Astrocyte of the hippocampus (primary cell): ENCODE results near the gene FYN.

ENCODE experiments used
- DNase-seq: peaks from one replicate; pipeline ENCODE4 v3.0.0; 2011; ENCODE audit warnings: low read depth, low spot score

Gene FYN

DNA sequence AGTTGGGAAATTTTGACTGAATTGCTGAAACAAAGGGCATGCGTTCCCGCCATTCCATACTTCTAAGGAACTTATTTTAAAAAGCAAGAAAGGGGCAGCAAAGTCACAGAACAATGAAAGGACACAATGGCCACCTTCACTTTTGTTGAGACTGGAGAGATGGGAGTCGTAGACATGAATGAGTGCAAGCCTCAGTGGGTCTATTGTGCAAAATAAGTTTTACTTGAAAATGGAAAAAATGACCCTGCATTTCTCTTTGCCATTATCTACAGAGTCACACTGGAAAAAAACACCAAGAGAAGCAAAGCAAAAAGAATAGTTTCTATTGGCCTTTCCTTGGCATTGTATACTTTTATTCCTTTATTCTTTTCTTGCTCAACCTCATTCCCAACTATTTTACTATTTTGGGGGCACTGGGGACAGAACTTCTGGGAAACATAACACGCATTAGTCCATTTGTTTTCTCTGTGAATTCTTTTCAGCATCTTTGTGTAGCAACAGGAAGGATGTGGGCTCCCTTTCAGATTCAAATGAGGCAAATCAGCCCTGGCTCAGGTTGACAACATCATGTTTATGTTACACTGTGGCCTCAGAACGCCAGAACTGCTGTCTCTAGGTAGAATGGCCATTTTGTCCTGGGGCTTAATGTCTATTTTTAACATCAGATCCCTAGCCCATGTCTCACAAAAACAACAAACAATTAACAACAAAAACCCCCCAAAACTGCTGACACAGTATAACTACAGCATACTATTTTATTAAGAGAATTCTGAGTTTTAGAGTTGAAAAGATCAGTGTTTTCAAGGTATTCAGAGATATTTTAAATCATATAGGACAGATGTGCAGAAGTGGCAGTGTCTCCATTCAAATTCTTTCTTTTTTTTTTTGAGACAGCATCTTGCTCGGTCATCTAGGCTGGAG lies 122.2 kb downstream of the FYN start:
- DNase-seq, result peak; percentile 86

DNA sequence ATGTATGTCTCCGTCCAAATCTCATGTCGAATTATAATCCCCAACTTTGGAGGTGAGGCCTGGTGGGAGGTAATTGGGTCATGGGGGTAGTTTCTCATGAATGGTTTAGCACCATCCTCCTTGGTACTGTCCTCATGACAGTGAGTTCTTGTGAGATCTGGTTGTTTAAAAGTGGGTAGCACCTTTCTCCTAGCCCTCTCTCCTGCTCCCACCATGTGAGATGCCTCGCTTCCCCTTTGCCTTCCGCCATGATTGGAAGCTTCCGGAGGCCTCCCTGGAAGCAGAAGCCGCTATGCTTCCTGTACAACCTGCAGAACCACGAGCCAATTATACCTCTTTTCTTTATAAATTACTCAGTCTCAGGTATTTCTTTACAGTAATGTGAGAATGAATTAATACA lies 123.1 kb downstream of the FYN start:
- DNase-seq, result no peak

DNA sequence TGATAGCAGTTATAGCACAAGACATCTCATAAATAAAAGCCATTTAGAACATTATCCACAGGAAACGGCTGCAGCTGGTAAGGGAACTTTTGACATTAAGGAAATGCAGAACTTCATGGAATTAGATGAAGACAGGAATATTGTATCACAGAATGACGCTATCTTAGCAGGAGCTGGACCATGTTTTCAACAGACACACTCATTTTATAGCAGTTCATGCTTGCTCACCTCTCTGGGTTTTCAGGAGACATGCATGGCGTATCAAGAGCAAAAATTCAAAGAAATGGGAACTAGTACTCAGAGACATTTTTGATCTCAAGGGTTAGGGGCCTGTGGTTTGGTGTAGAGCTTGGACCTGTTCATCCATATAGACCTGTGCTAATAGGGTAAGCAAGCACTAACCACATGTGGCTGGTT lies 125.0 kb downstream of the FYN start:
- no peak for DNase-seq

DNA sequence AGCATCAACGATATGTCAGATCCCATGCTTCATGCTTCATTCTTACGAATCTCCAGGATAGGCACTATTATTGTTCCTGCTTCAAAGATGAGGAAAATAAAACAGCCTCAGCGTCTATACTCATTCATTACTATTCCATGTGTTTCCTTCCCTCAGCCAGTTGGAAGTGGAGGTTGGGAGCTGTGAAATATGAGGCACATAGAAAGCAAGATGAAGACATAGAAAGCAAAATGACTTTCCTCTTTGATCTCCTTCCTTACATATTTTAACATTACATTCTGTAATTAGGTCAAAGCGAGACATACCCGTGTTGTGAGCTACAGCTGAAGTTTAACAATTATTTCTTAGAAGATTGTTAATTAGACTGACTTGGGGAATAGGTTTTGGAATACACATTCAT lies 125.4 kb downstream of the FYN start:
- DNase-seq, result no peak

DNA sequence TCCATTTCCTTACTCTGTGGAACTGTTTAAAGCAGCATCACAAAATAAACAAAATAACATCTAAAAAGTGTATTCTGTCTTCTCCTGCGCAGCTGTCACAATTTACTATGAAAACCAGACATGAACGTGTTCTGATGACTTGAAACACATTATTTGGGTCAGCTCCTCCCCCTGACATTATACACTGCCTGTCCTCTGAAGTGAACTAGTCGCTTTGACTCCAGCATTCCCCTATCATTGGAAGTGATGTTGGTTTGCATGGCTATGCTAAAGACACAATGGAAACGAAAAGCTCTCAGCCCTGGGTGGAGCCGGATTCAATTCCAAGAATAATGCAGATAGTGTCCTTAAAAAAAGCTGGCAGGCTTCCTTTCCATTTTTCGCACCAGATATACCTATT lies 125.9 kb downstream of the FYN start:
- DNase-seq, result no peak

DNA sequence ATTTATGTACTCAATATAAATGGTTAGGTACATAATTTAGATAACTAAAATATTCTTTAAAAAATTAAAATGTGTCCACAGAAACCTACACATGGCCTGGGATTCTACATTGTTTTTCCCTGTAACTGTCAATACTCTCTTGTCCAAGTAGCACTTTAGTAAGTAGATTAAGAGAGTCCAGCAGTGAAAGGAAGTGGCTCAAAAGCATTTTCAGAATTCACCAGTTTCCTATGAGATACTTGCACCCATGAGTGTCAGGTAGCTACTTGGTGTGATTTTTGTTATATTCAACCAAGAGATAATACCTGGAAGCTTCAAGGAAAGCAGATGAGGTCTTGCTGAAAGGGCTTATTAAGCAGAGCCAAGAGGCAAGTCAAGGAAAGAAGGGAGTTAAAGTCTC lies 126.3 kb downstream of the FYN start:
- DNase-seq, result no peak

DNA sequence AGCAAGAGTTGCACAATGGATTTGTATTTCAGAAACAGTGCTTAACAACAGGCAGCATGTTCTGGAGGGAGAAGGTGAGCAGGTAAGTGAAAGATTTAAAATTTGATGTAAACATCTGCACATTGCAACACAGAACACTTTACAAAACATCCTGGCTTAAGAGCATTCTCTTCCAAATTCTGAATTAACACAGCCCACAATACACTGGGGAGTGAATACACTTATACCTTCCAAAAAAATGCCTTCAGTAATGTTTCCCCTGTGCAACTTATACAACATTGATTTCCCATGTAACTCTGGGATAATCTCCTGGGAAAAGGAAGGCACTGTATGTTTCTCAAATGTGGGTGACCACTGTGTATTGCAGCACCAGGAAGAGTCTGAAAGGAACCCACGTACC lies 127.6 kb downstream of the FYN start:
- DNase-seq, result no peak

DNA sequence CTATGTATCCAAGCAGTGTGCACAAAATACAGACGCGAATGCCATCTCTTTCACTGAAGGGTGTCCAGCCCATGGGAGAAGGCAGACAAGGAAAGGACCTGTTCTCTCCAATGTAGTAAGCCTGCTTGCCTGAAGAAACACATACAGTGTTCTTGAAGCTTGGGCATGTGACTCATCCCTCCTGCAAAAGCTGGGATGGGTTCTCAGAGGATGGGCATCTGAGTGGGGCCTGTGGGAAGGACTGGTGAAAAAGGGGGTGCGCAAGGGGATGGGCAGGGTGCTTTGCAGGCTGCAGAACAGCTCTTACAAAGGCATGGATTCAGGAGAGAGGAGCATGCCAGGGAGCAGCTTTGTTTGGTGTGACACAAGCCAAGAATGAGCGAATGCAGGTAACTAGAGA lies 128.1 kb downstream of the FYN start:
- DNase-seq, result no peak

DNA sequence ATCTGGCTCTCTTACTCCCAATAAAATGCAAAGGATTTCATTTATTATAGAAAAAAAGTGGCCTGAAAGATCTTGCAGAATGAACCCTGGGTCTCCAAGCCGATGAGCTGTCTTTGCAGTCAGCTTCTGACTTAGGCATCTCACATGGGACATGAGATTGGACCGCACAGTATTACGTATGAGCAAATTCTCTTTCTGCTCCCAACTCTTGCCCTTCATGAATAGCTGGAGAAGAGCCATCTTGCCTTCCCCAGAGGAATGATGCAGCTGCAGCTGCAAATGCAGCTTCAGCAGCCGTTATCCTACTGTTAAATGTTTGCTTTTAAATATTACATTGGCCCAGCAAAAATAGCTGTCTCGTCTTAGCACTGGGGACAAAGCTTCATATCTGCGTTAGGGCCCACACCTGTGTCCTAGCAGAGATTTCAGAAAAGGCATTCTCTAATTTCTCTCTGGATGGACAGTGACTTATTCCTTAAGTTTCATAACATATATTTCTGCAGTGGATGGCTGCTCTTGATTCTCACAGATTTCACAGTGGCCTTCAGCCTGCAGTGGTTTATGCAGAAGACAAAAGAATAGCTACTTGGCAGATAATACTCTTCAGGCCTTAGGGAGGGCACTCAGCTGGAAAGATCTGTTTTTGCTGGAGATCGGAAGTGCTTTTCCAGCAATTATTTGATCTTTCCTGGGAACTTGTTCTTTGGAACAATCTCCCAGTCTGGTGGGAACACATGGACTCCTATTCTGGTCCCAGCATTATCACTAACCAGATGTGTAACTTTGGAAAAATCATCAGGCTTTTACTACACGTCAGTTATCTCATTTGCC lies 129.2 kb downstream of the FYN start:
- DNase-seq, result no peak

DNA sequence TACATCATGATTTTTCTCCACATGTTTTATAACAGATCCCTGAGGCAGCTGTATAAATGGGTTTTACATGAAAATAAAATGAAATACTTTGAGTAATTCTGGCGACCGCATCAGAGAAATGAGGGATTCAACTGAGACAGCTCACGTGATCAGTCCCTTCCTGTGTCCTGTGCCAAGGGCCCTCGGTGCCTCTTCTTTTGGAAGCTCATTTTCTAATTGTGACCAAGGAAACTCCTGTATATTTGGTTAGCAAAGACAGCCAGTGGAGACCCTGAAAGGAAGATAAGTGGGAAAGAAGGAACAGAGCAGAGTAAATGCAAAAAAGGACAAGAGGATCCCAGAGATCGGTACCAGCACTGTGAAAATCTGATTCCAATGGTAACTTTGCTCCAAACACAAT lies 129.9 kb downstream of the FYN start:
- no peak for DNase-seq

DNA sequence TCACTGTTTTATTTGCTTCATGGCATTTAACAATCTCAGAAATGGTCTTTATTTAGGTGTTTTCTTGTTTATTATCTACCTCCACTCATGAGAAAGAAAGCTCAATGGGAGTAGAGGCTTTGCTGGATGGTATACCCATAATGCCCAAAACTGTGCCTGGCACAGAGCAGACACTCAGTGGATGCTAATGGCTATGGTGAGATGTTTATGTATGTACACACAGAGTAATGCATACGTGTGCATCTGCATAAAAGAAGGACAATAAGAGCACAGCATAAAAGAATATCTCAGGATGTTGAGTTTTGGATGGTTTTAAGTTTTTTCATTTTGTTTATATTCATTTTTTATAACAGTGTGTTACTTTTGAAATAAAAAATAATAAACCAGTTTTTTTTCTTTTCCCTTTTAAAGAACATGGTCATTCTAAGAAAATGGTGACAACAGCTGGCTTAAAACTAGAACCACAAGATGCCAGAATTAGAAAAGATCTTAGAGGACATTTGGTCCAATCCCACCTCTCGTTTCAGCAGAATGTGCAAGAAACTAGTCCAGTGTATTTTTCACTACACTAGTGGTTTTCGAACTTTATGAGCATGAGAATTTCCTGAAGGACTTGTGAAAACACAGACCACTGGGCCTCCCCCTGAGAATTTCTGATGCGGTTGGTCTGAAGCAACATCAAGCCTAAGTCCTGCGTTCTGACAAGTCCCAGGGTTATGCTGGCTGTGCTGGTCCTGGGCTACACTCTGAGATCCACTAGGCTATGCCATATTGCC lies 131.9 kb downstream of the FYN start:
- DNase-seq, result no peak

DNA sequence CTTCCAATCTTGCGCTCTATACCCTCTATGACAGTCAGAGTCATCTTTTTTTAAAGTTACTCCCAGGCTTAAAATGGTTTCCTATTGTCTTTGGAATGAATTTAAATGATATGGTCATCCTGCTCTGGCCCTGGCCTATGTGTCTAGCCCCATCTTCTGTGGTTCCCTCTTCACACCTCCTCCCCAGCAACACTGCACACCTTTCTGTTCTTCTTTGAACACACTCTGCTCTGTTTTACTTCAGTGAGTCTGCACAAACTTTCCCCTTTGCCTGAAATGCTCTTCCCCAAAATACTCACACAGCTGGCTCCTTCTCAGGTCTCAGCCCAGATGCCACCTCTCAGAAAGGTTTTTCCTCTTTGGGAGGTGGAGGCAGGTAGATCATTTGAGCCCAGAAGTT lies 132.7 kb downstream of the FYN start:
- DNase-seq, result no peak

DNA sequence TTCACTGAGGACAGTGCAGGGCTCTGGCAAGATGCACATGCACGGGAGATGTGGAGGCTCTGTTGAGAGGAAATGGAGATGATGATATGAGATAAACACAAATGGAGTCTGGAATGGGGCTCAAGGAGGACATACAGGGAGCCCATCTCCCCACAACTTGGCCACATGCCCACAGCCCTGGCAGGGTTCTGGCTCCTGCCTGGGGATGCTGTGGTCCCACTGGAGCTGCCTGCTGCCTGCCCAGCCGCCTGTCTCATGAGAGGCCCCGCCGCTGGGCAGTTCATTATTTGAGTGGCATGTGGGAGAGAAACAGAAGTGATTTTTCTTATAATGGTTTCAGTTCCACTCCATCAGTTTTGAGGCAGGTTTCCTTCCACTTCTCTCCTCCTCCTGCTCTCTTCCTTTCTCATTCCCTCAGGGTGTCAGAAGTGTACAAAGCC lies 134.0 kb downstream of the FYN start:
- DNase-seq, result no peak

DNA sequence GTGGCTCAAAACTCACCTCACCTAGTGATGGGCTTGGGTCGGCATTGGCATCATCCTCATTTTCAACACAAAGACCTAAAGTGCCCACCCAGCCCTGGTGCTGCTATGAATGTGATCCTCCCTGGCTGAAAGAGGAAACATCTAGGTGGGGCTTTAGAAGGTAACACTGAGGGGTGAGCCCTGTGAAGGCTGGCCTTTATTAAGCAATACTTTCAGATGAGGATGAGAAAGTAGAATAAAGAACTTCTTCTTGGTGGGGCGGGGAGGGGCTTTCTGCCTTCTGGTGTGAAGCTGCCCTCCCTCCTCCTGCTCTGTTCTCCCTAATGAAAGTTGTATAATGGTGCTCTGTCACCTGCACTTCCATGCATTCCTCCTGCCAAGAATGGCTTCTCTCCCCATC lies 134.6 kb downstream of the FYN start:
- no peak for DNase-seq

DNA sequence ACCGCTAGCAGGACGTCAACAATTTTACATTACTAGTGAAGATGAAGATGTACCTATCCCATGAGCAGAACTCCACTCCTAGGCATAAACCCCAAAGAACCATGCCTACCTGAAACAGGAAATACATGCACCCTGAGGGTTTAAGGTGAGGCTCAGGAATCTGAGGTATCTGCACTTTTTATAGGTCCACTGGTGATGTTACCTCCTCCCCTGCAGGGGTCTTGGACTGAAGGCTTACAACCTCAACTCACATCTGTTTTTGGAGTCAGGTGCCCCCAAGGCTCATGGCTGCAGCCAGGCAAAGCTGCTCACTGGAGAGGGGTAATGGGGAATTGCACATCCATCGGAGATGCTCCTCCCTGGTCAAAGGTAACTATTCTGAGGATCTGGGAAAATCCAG lies 135.1 kb downstream of the FYN start:
- DNase-seq, result no peak

DNA sequence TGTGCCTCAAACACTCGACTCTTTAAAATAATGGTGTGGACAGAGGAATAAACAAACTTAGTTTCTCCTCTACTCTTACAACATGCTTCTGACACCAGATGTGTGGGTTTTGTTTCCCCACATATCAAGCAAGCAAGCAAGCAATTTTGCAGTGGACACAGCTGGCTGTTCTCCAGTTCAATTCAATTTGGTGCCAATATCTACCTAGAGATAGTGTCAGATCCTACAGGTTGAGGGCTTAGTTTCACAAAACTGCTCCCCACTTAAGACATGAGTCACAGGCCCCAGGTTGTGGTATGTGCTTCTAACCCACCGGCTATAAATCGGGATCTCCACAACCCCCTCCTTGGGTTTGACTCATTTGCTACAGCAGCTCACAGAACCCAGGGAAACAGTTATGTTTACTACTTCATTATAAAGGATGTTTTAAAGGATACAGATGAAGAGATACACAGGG lies 136.2 kb downstream of the FYN start:
- peak; percentile 76 for DNase-seq

DNA sequence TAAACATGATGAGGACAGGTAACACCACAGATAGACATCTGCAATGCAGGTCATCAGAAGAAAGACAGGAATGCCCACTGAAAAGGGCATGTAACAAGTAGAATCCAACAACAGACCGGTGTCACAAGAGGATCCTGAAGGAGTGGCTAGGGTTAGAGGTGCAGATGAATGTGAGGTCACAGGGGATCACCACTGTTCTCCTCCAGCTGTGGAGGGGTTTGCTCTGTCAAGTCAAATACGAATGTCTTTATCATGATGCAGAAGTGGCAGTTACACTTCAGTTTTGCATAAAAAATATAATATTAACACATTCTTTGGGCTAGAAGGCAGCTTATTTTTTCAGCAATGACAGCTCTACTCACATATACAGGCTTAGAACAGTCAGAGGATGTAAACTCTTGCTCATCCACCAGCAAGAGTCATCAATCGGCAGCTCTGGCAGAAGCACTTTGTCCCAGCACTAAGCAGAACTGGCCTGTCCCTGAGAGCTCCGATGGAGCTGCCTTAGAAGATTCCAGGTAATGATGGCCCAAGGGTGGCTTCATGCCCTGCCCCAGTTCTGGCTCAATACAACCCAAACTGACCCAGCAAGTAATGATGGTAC lies 137.1 kb downstream of the FYN start:
- no peak for DNase-seq

DNA sequence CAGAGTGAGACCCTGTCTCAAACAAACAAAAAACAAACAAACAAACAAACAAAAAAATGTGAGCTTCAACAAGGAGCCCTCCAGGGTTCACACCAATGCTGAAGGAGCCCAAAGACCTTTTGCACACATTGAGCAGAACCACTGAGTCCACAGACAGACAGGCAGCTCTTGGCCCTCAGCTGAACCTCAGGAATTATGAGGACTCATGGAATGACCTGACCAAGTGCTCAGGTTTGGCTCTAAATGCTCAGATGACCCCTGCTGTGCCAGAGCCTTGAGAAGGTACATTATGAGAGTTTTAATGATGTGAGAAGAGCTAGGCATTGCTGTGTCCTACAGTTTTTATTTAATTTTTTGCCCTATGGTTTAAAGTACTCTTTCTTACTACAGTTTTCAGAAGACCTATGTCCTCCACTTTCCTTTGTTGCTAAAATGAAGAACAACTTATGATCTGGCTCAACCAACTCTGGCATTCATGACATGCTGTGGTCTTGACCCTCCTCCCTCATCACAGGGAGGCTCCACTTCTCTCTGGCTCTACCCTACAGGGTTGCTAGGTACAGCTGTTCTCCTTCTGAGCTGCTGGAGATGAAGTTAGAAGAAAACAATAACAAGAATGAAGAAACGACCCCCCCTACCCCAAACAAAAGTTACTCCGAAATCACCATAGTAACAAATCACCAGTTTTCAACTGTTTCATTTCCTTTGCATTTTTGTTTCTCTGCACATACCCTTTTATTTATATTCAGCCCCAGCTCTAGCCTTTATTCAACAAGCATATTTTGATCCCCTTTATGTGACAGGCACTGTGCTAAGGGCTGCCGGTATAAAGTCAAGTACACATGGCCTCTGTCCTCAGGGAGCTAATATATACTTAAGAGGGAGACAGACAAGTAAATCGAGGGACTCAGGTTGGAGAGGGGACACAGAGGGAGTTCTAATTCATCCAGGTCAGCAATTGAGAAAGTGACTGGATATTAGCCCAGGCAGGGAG lies 138.9 kb downstream of the FYN start:
- DNase-seq, result peak; percentile 48

DNA sequence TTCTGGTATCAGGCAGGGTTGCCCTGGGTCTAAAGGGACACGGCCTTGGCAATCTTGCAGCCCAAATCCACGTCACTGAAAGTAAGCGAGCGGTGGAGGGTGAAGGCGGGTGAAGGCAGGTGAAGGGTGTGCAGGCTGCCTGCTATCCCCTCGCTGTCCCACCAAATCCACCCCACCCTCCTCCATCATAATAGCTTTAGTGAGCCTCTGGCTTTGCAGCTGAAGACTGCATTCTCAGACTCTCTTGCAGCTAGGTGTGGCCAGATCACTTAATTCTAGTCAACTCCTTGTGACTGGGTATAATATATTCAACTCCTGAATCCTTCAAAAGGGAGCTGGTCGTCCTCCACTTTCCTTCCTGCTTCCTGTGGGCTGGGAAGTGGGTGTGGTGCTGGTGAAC lies 140.9 kb downstream of the FYN start:
- no peak for DNase-seq
